ENCODE results near the gene RNF10. TPM values are rescaled to one million over a fixed set of nuclear protein-coding genes. Genes with fewer than 3 reads are reported as not detected.
A peak's percentile ranks its signal among the peaks of the same experiment; 100 is the strongest.

RNF10 gene
- total RNA-seq, 4 donors from 2014 or later = 160 to 296 (median 175) TPM

GRCh38 chr12:120534703-120535655 is 823 bp downstream of the RNF10 start:
- intact Hi-C loops (cut with DNase I) = loop anchor here (5.0 kb wide), 1 partner anchor 37 kb away; no protein-coding TSS in a partner anchor
- WGBS = 2% methylated on average over 40 of the region's 52 CpGs
- no peak for DNase-seq (ENCODE audit: extremely low spot score)

GRCh38 chr12:120536064-120536791 is 2.1 kb downstream of the RNF10 start:
- no peaks in the 10 kb centered on the region for H3K27me3 ChIP-seq
- H3K4me3 ChIP-seq = peak overlapping the region; percentile 80 to 97 (median 88)
- no peak for DNase-seq (ENCODE audit: extremely low spot score)
- H3K4me1 ChIP-seq = peaks cover 56 to 65% (median 60%) of the 10 kb centered on the region in 4 donors
- peak overlapping the region; percentile 96 to 98 (median 96) for H3K27ac ChIP-seq (replicated peaks in 1 of 4)
- WGBS = 43% methylated on average over 13 of the region's 13 CpGs
- H3K36me3 ChIP-seq = peaks cover 0 to 12% (median 0%) of the 10 kb centered on the region in 4 donors
- H3K9me3 ChIP-seq = no peaks in the 10 kb centered on the region
- intact Hi-C loops (cut with DNase I) = loop anchor here (5.0 kb wide), 1 partner anchor 36 kb away; no protein-coding TSS in a partner anchor
- TF ChIP-seq CTCF (IDR thresholded peaks at IDR 0.05) (no peak), EP300 (IDR thresholded peaks at IDR 0.05) (no peak), POLR2AphosphoS5 (IDR thresholded peaks at IDR 0.05) (no peak), POLR2A (IDR thresholded peaks at IDR 0.05; ENCODE audit: low read depth) (no peak)

More at GRCh38 chr12:120534703-120535655, 823 bp downstream of the RNF10 start:
- Histone ChIP-seq H3K36me3 (peaks cover 0 to 12% (median 0%) of the 10 kb centered on the region in 4 donors), H3K4me3 (peak overlapping the region; percentile 80 to 97 (median 88)), H3K9me3 (no peaks in the 10 kb centered on the region), H3K4me1 (peaks cover 44 to 57% (median 54%) of the 10 kb centered on the region in 4 donors), H3K27ac (replicated peaks in 1 of 4) (peak overlapping the region; percentile 96 to 98 (median 96)), H3K27me3 (no peaks in the 10 kb centered on the region)
- TF ChIP-seq POLR2A (IDR thresholded peaks at IDR 0.05; ENCODE audit: low read depth) = no peak
- TF ChIP-seq EP300 (IDR thresholded peaks at IDR 0.05) = no peak
- peak; percentile 7 to 36 for TF ChIP-seq POLR2AphosphoS5 (IDR thresholded peaks at IDR 0.05)

- peaks cover 0 to 17% (median 3%) of the 10 kb centered on the region in 4 donors for H3K36me3 ChIP-seq
- H3K4me3 ChIP-seq = peak overlapping the region; percentile 80 to 97 (median 88)
- H3K27me3 ChIP-seq = no peaks in the 10 kb centered on the region
- intact Hi-C loops (cut with DNase I) = loop anchor here (5.0 kb wide), 1 partner anchor 34 kb away; no protein-coding TSS in a partner anchor
- H3K4me1 ChIP-seq = peaks cover 72 to 81% (median 77%) of the 10 kb centered on the region in 4 donors
- H3K9me3 ChIP-seq = no peaks in the 10 kb centered on the region
- H3K27ac ChIP-seq (replicated peaks in 1 of 4) = peak overlapping the region; percentile 96 to 98 (median 96)
- no peak for DNase-seq (ENCODE audit: extremely low spot score)
- WGBS = 36% methylated on average over 4 of the region's 4 CpGs
- no peak for TF ChIP-seq CTCF (IDR thresholded peaks at IDR 0.05)
- TF ChIP-seq EP300 (IDR thresholded peaks at IDR 0.05) = no peak
- TF ChIP-seq POLR2AphosphoS5 (IDR thresholded peaks at IDR 0.05) = no peak
- TF ChIP-seq POLR2A (IDR thresholded peaks at IDR 0.05; ENCODE audit: low read depth) = no peak
Measured at GRCh38 chr12:120537856-120538220, 3.7 kb downstream of the RNF10 start.

GRCh38 chr12:120538281-120539156 is 4.4 kb downstream of the RNF10 start:
- H3K27ac ChIP-seq (replicated peaks in 1 of 4) = peak overlapping the region; percentile 96 to 98 (median 96)
- peaks cover 79 to 86% (median 83%) of the 10 kb centered on the region in 4 donors for H3K4me1 ChIP-seq
- no peaks in the 10 kb centered on the region for H3K27me3 ChIP-seq
- DNase-seq (ENCODE audit: extremely low spot score) = no peak
- H3K4me3 ChIP-seq = peak overlapping the region; percentile 80 to 97 (median 88)
- no peaks in the 10 kb centered on the region for H3K9me3 ChIP-seq
- peak; percentile 63 to 75 for TF ChIP-seq POLR2AphosphoS5 (IDR thresholded peaks at IDR 0.05)
- TF ChIP-seq CTCF (IDR thresholded peaks at IDR 0.05) = no peak
- H3K36me3 ChIP-seq = peaks cover 0 to 24% (median 3%) of the 10 kb centered on the region in 4 donors
- WGBS = 8% methylated on average over 6 of the region's 6 CpGs
- intact Hi-C loops (cut with DNase I) = loop anchor here (5.0 kb wide), 1 partner anchor 34 kb away; no protein-coding TSS in a partner anchor

All from esophagus muscularis mucosa (tissue), 4 donors.